HUES64 (cell line): Measurements from ENCODE around the gene LMX1B. TPM values are rescaled to one million over a fixed set of nuclear protein-coding genes. Genes with fewer than 3 reads are reported as not detected.
"Not testable (repeated sequence)": the region's sequence is repeated elsewhere in the genome, so short reads cannot be mapped to it uniquely, and the experiment has no call there.

Experiments
- H3K27ac ChIP-seq: 2 replicates; pipeline ENCODE4 v1.7.0; 2013; ENCODE audit warnings: low read depth, low read length, inconsistent platforms
- H3K27me3 ChIP-seq: 2 replicates; pipeline ENCODE4 v1.6.1; 2013; ENCODE audit warnings: mild to moderate bottlenecking, low read length; ENCODE audit not compliant: insufficient read depth
- H3K36me3 ChIP-seq: 2 replicates; pipeline ENCODE4 v1.6.1; 2013; ENCODE audit warnings: mild to moderate bottlenecking, low read length; ENCODE audit not compliant: insufficient read depth
- H3K4me1 ChIP-seq: 2 replicates; pipeline ENCODE4 v1.6.1; 2013; ENCODE audit warnings: mild to moderate bottlenecking, low read length, moderate library complexity; ENCODE audit not compliant: insufficient read depth
- H3K4me3 ChIP-seq: 2 replicates; pipeline ENCODE4 v1.5.1; 2013; ENCODE audit warnings: mild to moderate bottlenecking, low read length, moderate library complexity
- H3K9ac ChIP-seq: 2 replicates; pipeline ENCODE4 v1.6.1; 2013; ENCODE audit warnings: mild to moderate bottlenecking, low read depth, low read length
- H3K9me3 ChIP-seq: 2 replicates; pipeline ENCODE4 v1.6.1; 2013; ENCODE audit warnings: low read depth, low read length; ENCODE audit not compliant: insufficient read depth
- WGBS: fragments of 150-250, 120-280 bp; methylation state at CpG from one replicate; pipeline ENCODE4 v1.1.7; 2013; ENCODE audit warnings: missing lambda C conversion rate; 5-methylcytosine and 5-hydroxymethylcytosine counted together
- polyA plus RNA-seq, 2 experiments: library from polyadenylated mRNA; stranded (reverse); fragments of 50-300 nt; gene quantifications; one replicate each; pipeline ENCODE4 v1.2.3, GENCODE V29; 2013

The LMX1B gene
- polyA plus RNA-seq (2013, experiment 1 of 2): 1.1 TPM
- 1.0 TPM for polyA plus RNA-seq (2013, experiment 2 of 2)

DNA sequence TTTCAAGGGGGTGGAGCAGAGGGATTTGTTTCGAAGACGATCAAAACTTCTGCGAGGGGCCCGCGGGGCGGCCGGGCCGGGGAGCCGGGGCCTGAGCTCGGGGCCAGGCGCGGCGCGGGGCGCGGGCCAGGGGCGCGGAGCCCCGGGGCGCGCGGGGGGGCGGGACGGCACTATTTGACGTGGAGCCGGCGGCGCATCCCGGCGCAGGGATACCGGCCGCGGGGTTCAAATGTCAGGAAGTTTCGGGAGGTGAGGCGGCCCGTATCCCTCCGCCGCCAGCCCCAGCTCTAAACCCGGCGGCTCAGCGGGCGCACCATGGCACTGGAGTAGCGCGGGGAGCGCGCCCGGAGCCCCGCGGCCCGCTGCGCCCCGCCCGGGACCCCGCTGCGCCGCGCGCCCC is at the start of gene LMX1B:
Gene LMX1B, plus strand, starts transcription at position 278 of the 400 bp plus-strand sequence. CDS start 522 bp downstream, outside the sequence.
- no peaks in the 10 kb centered on the region for H3K36me3 ChIP-seq
- H3K27me3 ChIP-seq: peaks cover 96% of the 10 kb centered on the region
- under 1% methylated on average over 47 of the region's 58 CpGs for WGBS
- H3K9ac ChIP-seq: no peak within 1 kb of the TSS
- H3K9me3 ChIP-seq: no peaks in the 10 kb centered on the region
- no peak within 1 kb of the TSS for H3K27ac ChIP-seq
- peaks cover 38% of the 10 kb centered on the region for H3K4me1 ChIP-seq
- H3K4me3 ChIP-seq: peak within 1 kb of the TSS; percentile 43

- H3K4me3 ChIP-seq: no peak overlapping the region
- no peaks in the 10 kb centered on the region; the same call in 1 of the 2 replicates for H3K27me3 ChIP-seq
- WGBS: 65% methylated on average over 10 of the region's 10 CpGs
- no peak overlapping the region for H3K27ac ChIP-seq
- H3K9ac ChIP-seq: no peak overlapping the region
- no peaks in the 10 kb centered on the region for H3K4me1 ChIP-seq
- no peaks in the 10 kb centered on the region for H3K9me3 ChIP-seq
- no peaks in the 10 kb centered on the region for H3K36me3 ChIP-seq
Observed at GRCh38 chr9:126564128-126564527, 49.6 kb upstream of the LMX1B start.

DNA sequence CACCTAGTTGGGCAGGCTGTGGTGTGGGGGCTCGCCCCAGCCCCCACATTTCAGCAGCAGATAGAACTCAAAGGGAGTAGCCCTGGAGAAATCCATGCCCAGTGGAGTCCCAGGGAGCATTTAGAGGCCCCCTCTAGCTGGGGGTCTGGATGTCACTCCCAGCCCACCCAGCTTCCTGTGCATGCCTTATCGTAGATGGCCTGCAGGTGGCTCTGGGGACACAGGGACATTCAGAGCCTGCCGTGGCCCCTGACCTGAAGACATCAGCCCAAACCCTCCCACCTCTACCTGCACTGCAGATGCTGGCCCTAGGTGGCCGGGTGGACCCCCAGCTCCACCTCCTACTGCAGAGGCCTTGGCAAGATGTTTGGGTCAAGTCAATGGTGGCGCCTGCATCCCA is 49.0 kb upstream of the LMX1B start:
- H3K9me3 ChIP-seq: no peaks in the 10 kb centered on the region
- no peaks in the 10 kb centered on the region; the same call in 1 of the 2 replicates for H3K27me3 ChIP-seq
- no peak overlapping the region for H3K9ac ChIP-seq
- H3K4me3 ChIP-seq: no peak overlapping the region
- H3K4me1 ChIP-seq: no peaks in the 10 kb centered on the region
- no peaks in the 10 kb centered on the region for H3K36me3 ChIP-seq
- 58% methylated on average over 5 of the region's 5 CpGs for WGBS
- no peak overlapping the region for H3K27ac ChIP-seq

DNA sequence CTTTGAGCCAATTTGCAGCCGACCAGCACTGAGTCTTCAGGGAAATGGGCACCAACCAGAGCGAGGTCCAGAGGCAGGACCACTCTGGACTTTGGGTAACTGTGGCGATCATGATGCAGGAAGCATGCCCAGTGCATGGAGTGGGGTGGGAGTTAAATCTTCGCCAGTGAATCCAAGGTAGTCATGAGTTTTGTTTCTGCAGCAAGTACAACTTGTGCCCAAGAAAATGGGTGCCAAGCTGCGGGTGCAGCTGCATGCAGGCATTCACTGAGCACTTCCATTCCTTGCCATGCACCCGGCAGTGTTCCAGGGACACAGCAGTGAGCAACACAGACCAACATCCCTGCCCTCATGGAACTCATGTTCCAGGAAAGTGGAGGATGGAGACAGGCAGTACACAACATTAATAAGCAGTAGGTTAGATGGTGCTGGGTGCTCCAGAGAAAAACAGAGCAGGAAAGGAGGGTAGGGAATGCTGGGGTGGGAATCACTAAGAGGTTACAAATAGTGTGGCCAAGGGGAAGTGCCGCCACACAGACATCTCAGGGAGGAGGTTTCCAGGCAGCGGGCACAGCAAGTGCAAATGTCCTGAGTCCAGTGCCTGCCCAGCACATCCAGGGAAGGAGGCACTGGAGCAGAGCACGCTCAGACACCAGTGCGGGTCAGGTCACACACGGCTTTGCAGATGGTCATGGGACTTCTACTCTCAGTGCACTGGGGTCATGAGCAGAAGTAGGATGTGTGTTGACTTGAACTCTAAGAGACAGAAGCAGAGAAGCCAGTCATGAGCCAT is 48.2 kb upstream of the LMX1B start:
- H3K27me3 ChIP-seq: no peaks in the 10 kb centered on the region; the same call in 1 of the 2 replicates
- no peaks in the 10 kb centered on the region for H3K9me3 ChIP-seq
- 89% methylated on average over 11 of the region's 11 CpGs for WGBS
- H3K4me1 ChIP-seq: no peaks in the 10 kb centered on the region
- no peak overlapping the region for H3K9ac ChIP-seq
- H3K27ac ChIP-seq: no peak overlapping the region
- no peaks in the 10 kb centered on the region for H3K36me3 ChIP-seq
- no peak overlapping the region for H3K4me3 ChIP-seq

DNA sequence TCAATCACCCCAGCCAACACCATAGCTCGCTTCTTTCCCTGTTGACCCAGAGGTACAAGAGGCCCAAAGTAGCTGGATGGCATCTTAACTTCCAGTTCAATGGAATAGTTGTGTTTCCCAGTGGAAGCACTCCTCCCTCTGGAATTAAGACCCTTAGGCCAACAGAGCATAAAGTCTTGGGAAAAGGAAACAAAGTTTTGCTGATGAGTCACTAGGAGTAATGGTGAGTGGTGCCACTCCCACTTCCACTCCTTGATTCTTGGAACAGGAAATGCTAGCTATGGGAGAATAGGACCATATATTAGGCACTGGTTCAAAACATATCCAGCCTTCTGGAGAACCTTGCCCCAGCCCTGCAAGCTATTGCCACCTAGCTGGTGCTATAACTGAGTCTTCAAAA is 44.7 kb upstream of the LMX1B start:
- H3K27me3 ChIP-seq: no peaks in the 10 kb centered on the region; the same call in 1 of the 2 replicates
- no peak overlapping the region for H3K4me3 ChIP-seq
- no peak overlapping the region for H3K9ac ChIP-seq
- no peaks in the 10 kb centered on the region for H3K36me3 ChIP-seq
- no peaks in the 10 kb centered on the region for H3K4me1 ChIP-seq
- H3K9me3 ChIP-seq: no peaks in the 10 kb centered on the region
- no peak overlapping the region for H3K27ac ChIP-seq
- 95% methylated on average over 1 of the region's 1 CpG for WGBS

GRCh38 chr9:126578029-126578428 is 35.7 kb upstream of the LMX1B start:
- no peaks in the 10 kb centered on the region for H3K9me3 ChIP-seq
- 85% methylated on average over 6 of the region's 6 CpGs for WGBS
- H3K27ac ChIP-seq: no peak overlapping the region
- peaks cover 7% of the 10 kb centered on the region; the same call in 1 of the 2 replicates for H3K4me1 ChIP-seq
- no peak overlapping the region for H3K4me3 ChIP-seq
- H3K36me3 ChIP-seq: no peaks in the 10 kb centered on the region
- H3K27me3 ChIP-seq: peaks cover 7% of the 10 kb centered on the region
- no peak overlapping the region for H3K9ac ChIP-seq

DNA sequence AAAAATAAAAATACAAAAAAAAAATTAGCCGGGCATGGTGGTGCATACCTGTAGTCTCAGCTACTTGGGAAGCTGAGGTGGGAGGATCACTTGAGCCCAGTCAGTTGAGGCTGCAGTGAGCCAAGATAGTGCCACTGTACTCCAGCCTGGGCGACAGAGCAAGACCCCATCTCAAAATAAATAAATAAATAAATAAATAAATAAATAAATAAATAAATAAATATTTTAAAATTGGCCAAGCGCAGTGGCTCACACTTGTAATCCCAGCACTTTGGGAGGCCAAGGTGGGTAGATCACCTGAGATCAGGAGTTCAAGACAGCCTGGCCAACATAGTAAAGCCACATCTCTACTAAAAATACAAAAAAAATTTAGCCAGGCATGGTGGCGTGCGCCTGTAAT is 33.4 kb upstream of the LMX1B start:
- not testable (repeated sequence) for H3K27me3 ChIP-seq, H3K9me3 ChIP-seq, H3K36me3 ChIP-seq, H3K27ac ChIP-seq, H3K4me1 ChIP-seq, H3K4me3 ChIP-seq, H3K9ac ChIP-seq
- 87% methylated on average over 4 of the region's 5 CpGs for WGBS

- H3K4me3 ChIP-seq: no peak overlapping the region
- H3K9me3 ChIP-seq: no peaks in the 10 kb centered on the region
- H3K27ac ChIP-seq: no peak overlapping the region
- no peak overlapping the region for H3K9ac ChIP-seq
- H3K36me3 ChIP-seq: no peaks in the 10 kb centered on the region
- H3K4me1 ChIP-seq: peaks cover 7% of the 10 kb centered on the region; the same call in 1 of the 2 replicates
- H3K27me3 ChIP-seq: peaks cover 7% of the 10 kb centered on the region
- 88% methylated on average over 9 of the region's 9 CpGs for WGBS
Observed at GRCh38 chr9:126581893-126582292, 31.8 kb upstream of the LMX1B start.

DNA sequence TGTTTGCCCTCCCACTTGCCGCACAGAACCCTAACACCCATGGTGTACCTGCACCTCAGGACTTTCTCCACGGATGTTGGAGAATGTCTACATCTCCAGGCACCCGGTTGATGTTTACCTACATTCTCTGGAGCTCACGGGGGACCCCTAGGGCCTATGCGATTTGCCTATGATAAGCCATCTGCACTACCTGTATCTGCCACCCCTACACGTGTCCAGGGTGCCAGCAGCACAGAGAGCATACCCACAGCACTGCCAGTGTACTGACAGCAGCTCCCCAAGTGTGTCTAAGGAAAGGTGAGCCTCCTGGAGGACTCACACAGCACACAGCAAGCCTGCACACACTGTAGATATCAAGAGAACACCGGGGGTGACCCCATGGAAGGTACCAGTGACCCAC is 31.3 kb upstream of the LMX1B start:
- 89% methylated on average over 7 of the region's 7 CpGs for WGBS
- Histone ChIP-seq H3K27ac (no peak overlapping the region), H3K9me3 (no peaks in the 10 kb centered on the region), H3K27me3 (peaks cover 7% of the 10 kb centered on the region), H3K9ac (no peak overlapping the region), H3K36me3 (no peaks in the 10 kb centered on the region), H3K4me1 (peaks cover 7% of the 10 kb centered on the region), H3K4me3 (no peak overlapping the region)

GRCh38 chr9:126583144-126583760 is 30.5 kb upstream of the LMX1B start:
- Histone ChIP-seq H3K4me1 (peaks cover 7% of the 10 kb centered on the region), H3K27me3 (peaks cover 7% of the 10 kb centered on the region), H3K9ac (no peak overlapping the region), H3K9me3 (no peaks in the 10 kb centered on the region), H3K27ac (no peak overlapping the region), H3K4me3 (no peak overlapping the region), H3K36me3 (no peaks in the 10 kb centered on the region)
- WGBS: 82% methylated on average over 17 of the region's 17 CpGs

DNA sequence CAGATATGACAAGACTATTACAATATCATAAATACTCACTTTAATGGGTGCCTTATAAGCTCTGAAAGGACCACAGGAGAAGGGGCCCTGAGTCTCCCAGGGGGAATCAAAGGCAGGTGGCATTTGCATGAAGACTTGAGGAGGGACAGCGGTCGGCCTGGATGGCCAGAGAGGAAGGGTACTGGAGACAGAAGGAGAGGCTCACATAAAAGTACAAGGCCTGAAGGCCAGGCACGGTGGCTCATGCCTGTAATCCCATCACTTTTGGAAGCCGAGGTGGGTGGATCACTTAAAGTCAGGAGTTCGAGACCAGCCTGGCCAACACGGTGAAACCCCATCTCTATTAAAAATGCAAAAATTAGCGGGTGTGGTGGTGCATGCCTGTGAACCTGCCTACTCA is 29.1 kb upstream of the LMX1B start:
- peaks cover 7% of the 10 kb centered on the region for H3K27me3 ChIP-seq
- H3K9ac ChIP-seq: no peak overlapping the region
- H3K4me1 ChIP-seq: peaks cover 7% of the 10 kb centered on the region
- 92% methylated on average over 7 of the region's 7 CpGs for WGBS
- no peaks in the 10 kb centered on the region for H3K36me3 ChIP-seq
- H3K27ac ChIP-seq: no peak overlapping the region
- no peaks in the 10 kb centered on the region for H3K9me3 ChIP-seq
- H3K4me3 ChIP-seq: no peak overlapping the region
